Right cardiac atrium (tissue), 5 donors: ENCODE results near the gene ABI3. TPM values are rescaled to one million over a fixed set of nuclear protein-coding genes. Genes with fewer than 3 reads are reported as not detected.
A peak's percentile ranks its signal among the peaks of the same experiment; 100 is the strongest.

Experiments used
- ATAC-seq, 2 donors: fragments of 200-7000 bp; cut with Tn5 transposase; one replicate each; pipeline versions ENCODE4 v1.8.0 to v1.9.1; 2020; ENCODE audit warnings: moderate library complexity in 2 of 2, mild to moderate bottlenecking in 1 of 2
- DNase-seq, 3 donors: peaks; one replicate each; pipeline ENCODE4 v3.0.0-alpha.2; 2020
- H3K27ac ChIP-seq: one replicate; pipeline ENCODE4 v1.5.1; 2013; ENCODE audit warnings: mild to moderate bottlenecking, low read length, control low read depth, moderate library complexity
- H3K27me3 ChIP-seq: one replicate; pipeline ENCODE4 v1.6.1; 2013; ENCODE audit not compliant: control insufficient read depth, insufficient read depth
- H3K4me1 ChIP-seq: one replicate; pipeline ENCODE4 v1.6.1; 2013; ENCODE audit warnings: low read length; ENCODE audit not compliant: control insufficient read depth, insufficient read depth
- H3K4me3 ChIP-seq: one replicate; pipeline ENCODE4 v1.5.1; 2013; ENCODE audit warnings: low read length, control low read depth
- H3K9me3 ChIP-seq: one replicate; pipeline ENCODE4 v1.6.1; 2013; ENCODE audit warnings: low read length; ENCODE audit not compliant: control insufficient read depth
- WGBS: extraction: QIAGEN DNeasy Blood & Tissue Kit; methylation state at CpG from one replicate; pipeline ENCODE4 v1.1.7; 2013; 5-methylcytosine and 5-hydroxymethylcytosine counted together
- intact Hi-C, 4 donors: fragments of 100-400 bp; cut with DNase I; formaldehyde crosslinking; loops; one replicate each; pipeline versions ENCODE4 v1.11.0 to v1.14.0; 2022 to 2023
- polyA plus RNA-seq: library from polyadenylated mRNA; stranded (reverse); fragments of 200-250 nt; gene quantifications from one replicate; pipeline ENCODE4 v1.2.3, GENCODE V29; 2013
- total RNA-seq, 4 donors: library from RNA; stranded (reverse); fragmentation: NEBNext Ultra II Directional; extraction: Animal tissue kit (Norgen Biotek cat#: 25700); gene quantifications; one replicate each; pipeline ENCODE4 v1.2.1, GENCODE V29; 2021
- donor health status: healthy with polysubstance abuse.
- donor health status: DM: no; HTN: yes; CAD: no.
- donor health status: DM: no; HTN: no; CAD: no.
- donor health status: DM: no; HTN: yes; CAD: no; lungs with severe emphysema.
- donor health status: DM: yes; HTN: yes; CAD: no.

The ABI3 gene
- total and polyA plus RNA-seq, 5 donors = 4.6 to 11.4 (median 7.4) TPM

DNA sequence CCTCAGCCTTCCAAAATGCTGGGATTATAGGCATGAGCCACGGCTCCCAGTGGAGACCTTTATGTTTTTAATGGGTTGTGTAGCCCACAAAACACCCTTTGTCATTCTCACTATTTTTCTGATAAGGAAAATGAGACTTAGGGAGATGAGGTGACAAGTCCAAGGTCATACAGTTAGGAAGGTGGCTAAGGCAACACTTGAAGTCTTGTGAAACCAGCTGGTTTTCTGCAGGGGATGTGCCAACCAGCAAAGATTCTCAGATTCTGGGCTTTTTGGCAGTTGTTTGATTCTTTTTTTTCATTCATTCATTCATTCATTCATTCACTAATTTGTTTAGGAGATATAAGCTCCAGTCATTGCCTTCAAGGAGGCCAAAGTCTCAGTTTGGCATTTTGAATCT is 30.1 kb downstream of the ABI3 start:
- Histone ChIP-seq H3K9me3 (no peaks in the 10 kb centered on the region), H3K4me1 (no peaks in the 10 kb centered on the region), H3K27me3 (no peaks in the 10 kb centered on the region), H3K27ac (no peak overlapping the region), H3K4me3 (no peak overlapping the region)
- intact Hi-C loops = no loop called here
- ATAC-seq (no peak), DNase-seq (no peak)
- 77% methylated on average over 1 of the region's 1 CpG for WGBS

- H3K4me3 ChIP-seq = no peak overlapping the region
- DNase-seq (no peak), ATAC-seq (no peak)
- WGBS = 86% methylated on average over 8 of the region's 8 CpGs
- no peaks in the 10 kb centered on the region for H3K27me3 ChIP-seq
- no peaks in the 10 kb centered on the region for H3K9me3 ChIP-seq
- intact Hi-C loops = no loop called here
- no peaks in the 10 kb centered on the region for H3K4me1 ChIP-seq
- no peak overlapping the region for H3K27ac ChIP-seq
These were observed 30.5 kb downstream of the ABI3 start for GRCh38 chr17:49241040-49241439.

DNA sequence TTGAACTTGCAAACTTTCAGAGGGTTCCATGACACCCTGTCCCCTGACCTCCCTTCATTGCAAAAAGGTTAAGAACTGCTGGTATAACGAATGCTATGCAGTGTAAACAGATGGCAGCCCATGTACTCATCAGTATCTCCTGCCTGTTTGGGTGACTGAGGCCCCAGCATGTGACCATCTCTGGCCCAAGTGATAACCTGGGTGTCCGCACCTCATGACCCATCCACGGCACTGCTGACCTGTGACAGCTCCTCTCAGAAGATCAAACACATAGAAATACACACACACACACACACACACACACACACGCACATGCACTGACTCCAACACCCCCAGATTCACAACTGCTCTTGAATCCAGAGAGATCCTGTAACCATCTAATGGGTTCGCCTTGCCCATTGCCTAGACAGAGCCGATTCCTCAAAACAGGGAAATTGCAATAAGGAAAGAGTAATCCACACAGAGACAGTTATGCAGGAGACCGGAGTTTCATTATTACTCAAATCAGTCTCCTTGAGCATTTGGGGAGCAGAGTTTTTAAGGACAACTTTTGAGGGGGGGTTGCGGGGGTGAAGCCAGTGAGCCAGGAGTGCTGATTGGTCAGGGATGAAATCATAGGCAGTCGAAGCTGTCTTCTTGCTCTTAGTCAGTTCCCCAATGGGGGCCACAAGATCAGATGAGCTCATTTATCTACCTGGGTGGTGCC is 31.3 kb downstream of the ABI3 start:
- intact Hi-C loops = no loop called here
- H3K4me1 ChIP-seq = no peaks in the 10 kb centered on the region
- H3K4me3 ChIP-seq = no peak overlapping the region
- H3K9me3 ChIP-seq = no peaks in the 10 kb centered on the region
- 74% methylated on average over 9 of the region's 9 CpGs for WGBS
- no peak for ATAC-seq
- H3K27ac ChIP-seq = no peak overlapping the region
- no peaks in the 10 kb centered on the region for H3K27me3 ChIP-seq
- no peak for DNase-seq

GRCh38 chr17:49242813-49243212 is 32.3 kb downstream of the ABI3 start:
- Histone ChIP-seq H3K27ac (no peak overlapping the region), H3K27me3 (no peaks in the 10 kb centered on the region), H3K9me3 (no peaks in the 10 kb centered on the region), H3K4me1 (no peaks in the 10 kb centered on the region), H3K4me3 (no peak overlapping the region)
- ATAC-seq (no peak), DNase-seq (no peak)
- WGBS = 94% methylated on average over 5 of the region's 5 CpGs
- intact Hi-C loops = no loop called here

DNA sequence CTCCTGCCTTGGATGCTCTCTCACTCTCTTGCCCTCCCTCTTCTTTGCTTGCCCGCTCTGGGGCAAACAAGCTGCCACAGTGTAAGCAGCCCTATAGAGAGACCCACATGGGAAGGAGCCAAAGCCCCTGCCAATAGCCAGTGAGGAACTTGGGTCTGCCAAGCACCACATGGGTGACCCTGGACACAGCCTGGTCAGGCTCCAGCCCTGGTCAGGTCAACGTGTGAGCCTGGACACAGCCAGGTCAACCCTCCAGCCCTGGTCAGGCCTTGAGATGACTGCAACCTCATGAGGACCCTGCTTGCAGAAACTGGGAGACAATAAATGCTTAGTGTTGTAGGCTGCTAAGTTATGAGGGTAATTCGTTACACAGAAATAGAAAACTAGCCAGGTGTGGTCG is 34.3 kb downstream of the ABI3 start:
- ATAC-seq = no peak
- Histone ChIP-seq H3K9me3 (no peaks in the 10 kb centered on the region), H3K27ac (no peak overlapping the region), H3K4me3 (no peak overlapping the region), H3K27me3 (no peaks in the 10 kb centered on the region), H3K4me1 (peaks cover 6% of the 10 kb centered on the region)
- 92% methylated on average over 4 of the region's 4 CpGs for WGBS
- intact Hi-C loops = no loop called here
- DNase-seq = no peak

DNA sequence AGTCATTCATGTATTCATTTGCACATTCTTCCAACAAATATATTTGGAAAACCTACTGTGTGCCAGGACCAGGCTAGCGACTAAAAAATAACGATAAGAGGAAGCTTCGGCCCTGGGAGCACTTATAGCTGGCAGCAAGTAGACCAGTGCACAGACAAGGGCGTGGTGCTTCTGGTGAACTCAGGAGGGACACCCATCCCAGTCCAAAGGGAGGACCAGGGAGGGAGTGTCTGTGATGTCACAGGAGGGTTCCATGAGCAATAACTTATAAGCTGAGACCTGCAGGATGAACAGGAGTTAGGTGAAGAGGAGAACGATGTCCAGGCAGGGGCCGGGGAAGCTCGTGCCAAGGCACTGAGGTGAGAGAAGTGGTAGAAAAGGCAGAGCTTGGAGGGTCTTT is 37.4 kb downstream of the ABI3 start:
- WGBS = 91% methylated on average over 7 of the region's 7 CpGs
- no peaks in the 10 kb centered on the region for H3K27me3 ChIP-seq
- H3K9me3 ChIP-seq = no peaks in the 10 kb centered on the region
- ATAC-seq = no peak
- H3K4me1 ChIP-seq = peaks cover 6% of the 10 kb centered on the region
- intact Hi-C loops = no loop called here
- DNase-seq = no peak
- no peak overlapping the region for H3K4me3 ChIP-seq
- H3K27ac ChIP-seq = no peak overlapping the region

DNA sequence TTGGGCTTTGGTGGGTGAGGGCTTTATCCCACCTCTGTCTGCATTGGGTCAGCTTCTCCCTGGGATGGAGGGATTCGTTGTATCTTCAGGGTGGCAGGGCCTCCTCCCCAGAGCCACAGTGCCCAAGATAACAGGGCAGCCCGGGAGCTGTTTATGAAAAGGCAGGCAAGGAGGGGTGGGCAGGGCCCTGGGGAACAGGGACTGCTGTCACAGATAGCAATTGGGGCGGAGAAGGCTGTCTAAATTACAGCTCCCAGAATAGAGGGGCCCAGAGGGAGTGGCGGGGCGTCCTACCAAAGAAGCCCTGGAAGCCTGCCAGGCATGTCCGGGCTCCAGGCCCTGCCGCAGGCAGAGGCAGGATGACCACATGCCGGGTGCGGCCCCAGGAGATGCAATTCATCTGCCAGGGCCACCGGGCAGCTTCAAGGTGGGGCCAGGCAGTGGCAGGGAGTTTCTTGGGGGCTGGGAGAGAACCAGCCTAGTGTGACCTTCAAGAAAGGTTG is 38.8 kb downstream of the ABI3 start:
- Histone ChIP-seq H3K27ac (no peak overlapping the region), H3K27me3 (no peaks in the 10 kb centered on the region), H3K4me1 (peaks cover 6% of the 10 kb centered on the region), H3K4me3 (no peak overlapping the region), H3K9me3 (no peaks in the 10 kb centered on the region)
- DNase-seq = peak; percentile 73 to 88 (median 87)
- intact Hi-C loops = no loop called here
- ATAC-seq = peak; percentile 68 to 81
- WGBS = 18% methylated on average over 10 of the region's 10 CpGs

DNA sequence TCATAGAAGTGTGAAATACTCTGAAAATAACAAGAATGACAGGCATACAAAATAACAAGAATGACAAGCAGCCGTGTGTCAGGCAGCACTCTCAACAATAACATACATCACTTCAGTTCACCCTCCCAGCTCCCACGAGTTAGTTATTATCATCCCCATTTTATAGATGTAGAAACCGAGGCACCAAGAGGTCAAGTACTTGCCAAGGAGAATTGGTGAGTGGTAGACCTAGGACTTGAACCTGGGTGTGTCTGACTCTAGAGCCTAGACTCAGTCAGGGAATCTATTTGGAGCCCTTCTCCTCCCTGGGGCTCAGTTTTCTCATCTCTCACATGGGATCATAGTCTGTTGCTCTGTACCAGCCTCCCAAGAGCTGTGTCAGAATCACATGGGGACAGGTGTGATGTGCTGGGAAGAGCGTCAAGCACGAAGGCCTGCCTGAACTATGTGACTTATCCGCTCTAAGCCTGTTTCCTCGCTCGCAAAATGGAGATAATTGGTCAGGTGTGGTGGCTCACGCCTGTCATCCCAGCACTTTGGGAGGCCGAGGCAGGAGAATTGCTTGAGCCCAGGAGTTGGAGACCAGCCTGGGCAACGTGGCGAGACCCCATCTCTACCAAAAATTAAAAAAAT is 39.5 kb downstream of the ABI3 start:
- Histone ChIP-seq H3K27me3 (no peaks in the 10 kb centered on the region), H3K27ac (no peak overlapping the region)

DNA sequence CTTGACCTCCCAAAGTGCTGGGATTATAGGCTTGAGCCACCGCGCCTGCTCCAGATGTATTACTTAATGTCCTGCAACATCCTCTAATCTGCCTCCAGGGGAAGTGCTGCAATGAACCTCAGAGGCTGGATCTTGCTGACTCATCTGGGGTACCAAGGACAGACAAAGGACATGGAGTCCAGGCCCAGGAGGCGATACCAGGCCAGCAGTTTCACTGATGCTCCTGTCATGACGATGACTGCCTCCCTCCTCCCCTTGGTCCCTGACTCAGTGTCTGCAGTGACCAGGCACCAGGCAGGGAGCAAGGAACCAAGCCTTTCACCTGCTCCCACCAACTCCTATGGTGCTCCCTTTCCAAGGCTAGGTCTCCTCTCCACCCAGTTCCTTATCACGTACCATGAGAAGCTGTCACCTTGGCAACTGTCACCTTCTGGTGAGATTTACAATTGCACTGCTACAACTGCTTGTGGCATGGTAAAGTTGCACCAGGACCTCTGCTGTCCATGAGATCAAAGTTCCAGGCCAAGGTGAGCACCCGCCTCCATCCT is 41.7 kb downstream of the ABI3 start:
- peak in 1 of 2 donors; percentile 57 for ATAC-seq
- intact Hi-C loops = no loop called here
- WGBS = 76% methylated on average over 6 of the region's 6 CpGs
- Histone ChIP-seq H3K27me3 (no peaks in the 10 kb centered on the region), H3K4me1 (peaks cover 6% of the 10 kb centered on the region), H3K27ac (no peak overlapping the region), H3K4me3 (no peak overlapping the region), H3K9me3 (no peaks in the 10 kb centered on the region)
- peak in 1 of 3 donors; percentile 17 for DNase-seq

More for the DNA sequence above, 39.5 kb downstream of the ABI3 start:
- 88% methylated on average over 12 of the region's 12 CpGs for WGBS
- intact Hi-C loops = no loop called here
- Histone ChIP-seq H3K4me1 (peaks cover 6% of the 10 kb centered on the region), H3K4me3 (no peak overlapping the region), H3K9me3 (no peaks in the 10 kb centered on the region)
- ATAC-seq (peak in 1 of 2 donors; percentile 34), DNase-seq (no peak)

DNA sequence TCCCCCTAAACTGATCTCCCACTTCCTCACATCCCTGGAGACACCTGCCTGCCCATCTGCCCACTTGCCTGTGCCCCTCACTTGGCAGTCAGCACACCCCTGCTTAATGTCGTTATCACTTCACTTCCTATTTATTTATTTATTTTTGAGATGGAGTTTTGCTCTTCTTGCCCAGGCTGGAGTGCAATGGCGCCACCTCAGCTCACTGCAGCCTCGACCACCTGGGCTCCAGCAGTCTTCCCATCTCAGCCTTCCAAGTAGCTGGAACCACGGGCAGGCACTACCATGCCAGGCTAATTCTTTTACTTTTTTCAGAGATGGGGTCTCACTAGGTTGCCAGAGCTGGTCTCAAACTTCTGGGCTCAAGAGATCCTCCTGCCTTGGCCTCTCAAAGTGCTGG is 43.6 kb downstream of the ABI3 start:
- intact Hi-C loops = no loop called here
- Histone ChIP-seq H3K4me3 (no peak overlapping the region), H3K27me3 (no peaks in the 10 kb centered on the region), H3K4me1 (peaks cover 6% of the 10 kb centered on the region), H3K27ac (no peak overlapping the region), H3K9me3 (no peaks in the 10 kb centered on the region)
- ATAC-seq (no peak), DNase-seq (no peak)
- WGBS = 56% methylated on average over 4 of the region's 4 CpGs

GRCh38 chr17:49255125-49255524 is 44.6 kb downstream of the ABI3 start:
- intact Hi-C loops = no loop called here
- Histone ChIP-seq H3K9me3 (no peaks in the 10 kb centered on the region), H3K4me1 (no peaks in the 10 kb centered on the region), H3K27me3 (no peaks in the 10 kb centered on the region), H3K27ac (no peak overlapping the region), H3K4me3 (no peak overlapping the region)
- no peak for DNase-seq
- ATAC-seq = no peak
- WGBS = 86% methylated on average over 5 of the region's 5 CpGs
